HG02571 (cell line): ENCODE data around the gene GAD2.

Experiments
- ATAC-seq: cut with Tn5 transposase; IDR thresholded peaks from one replicate; pipeline ENCODE4 v1.9.1; 2021; ENCODE audit warnings: mild to moderate bottlenecking, moderate library complexity; ENCODE audit not compliant: unreplicated experiment

The GAD2 gene

GRCh38 chr10:26216585-26217395 is at the start of gene GAD2:
TSS of gene GAD2 (plus strand) at chr10:26216774. CDS start at chr10:26216810, 36 bp downstream.
- ATAC-seq: no peak

DNA sequence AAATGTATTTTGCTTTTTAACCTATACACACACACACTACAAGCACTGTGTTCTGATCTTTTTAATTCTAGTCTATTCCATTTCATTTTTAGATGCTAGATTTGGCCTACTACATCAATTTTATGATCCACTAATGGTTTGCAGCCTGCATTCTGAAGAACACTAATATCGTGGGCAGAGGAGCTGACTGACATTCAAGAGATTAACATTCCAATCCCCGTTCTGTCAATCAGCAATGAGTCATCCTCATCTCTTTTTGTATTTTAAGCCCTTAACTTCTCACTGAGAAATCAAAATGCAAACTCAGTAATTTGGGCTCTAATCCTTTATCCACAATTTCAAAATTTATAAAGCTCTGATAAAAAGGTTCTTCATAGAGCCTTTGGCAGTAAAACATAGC is 47.1 kb upstream of the GAD2 start:
- no peak for ATAC-seq

- ATAC-seq: no peak
These were observed 44.4 kb upstream of the GAD2 start for GRCh38 chr10:26172131-26172530.

- no peak for ATAC-seq
These were observed 42.7 kb upstream of the GAD2 start for GRCh38 chr10:26173837-26174236.

DNA sequence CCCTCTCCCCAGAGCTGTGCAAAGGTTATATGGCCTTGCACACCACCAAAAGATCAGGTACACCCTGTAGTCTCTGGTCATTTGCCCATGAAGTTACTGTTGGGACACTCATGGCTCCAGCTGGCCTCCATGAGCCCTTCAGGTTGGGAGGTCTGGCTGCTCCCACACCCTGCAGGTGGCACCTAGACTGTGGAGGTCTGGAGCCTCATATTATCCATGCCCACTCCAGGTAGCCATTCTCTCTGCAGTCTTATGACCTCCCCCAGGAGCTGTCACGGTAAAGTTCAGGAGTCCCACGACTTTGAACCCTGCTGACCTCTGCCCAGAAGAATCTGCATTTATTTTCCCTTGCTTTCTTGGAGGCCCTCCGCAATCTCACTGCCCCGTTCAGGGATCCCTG is 39.2 kb upstream of the GAD2 start:
- ATAC-seq: no peak

GRCh38 chr10:26194275-26194674 is 22.3 kb upstream of the GAD2 start:
- no peak for ATAC-seq

GRCh38 chr10:26197248-26197647 is 19.3 kb upstream of the GAD2 start:
- no peak for ATAC-seq

DNA sequence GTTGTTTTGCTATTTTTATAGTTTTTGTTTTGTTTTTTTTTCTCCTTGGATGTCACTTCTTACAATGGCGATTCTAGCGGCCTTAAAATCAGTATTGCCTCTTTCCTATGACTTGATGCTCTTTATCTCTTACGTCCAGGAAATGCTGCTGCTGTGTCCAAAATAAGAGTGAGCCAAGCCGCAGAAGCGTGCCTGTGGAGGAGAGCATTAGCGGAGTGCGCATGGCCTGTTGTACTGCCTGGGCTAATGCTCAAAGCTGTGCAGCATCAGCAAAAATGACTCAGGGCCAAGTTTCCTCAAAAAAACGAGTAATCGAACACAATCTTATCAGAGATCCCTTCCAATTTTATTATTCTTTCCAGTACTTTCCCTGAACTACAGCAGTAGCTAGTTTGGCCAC is 18.5 kb upstream of the GAD2 start:
- no peak for ATAC-seq

DNA sequence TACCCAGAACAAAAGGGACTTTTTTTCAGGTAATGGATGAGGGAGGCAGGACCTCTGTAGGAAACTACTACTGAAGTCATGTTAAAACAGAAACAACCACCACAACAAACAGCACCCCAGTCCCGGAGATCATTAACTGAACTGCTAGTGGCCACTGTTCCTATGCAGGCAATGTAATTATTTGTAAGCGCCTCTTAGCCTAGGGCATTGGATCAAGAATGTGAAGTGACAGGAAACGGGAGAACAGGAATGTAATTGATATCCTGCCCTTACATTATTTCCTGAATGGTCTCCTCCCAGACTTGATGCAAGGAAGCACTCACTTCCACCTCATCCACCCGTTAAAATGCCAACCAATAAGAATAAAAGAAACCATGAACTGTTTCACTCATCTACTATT is 16.7 kb upstream of the GAD2 start:
- no peak for ATAC-seq

GRCh38 chr10:26205223-26205622 is 11.4 kb upstream of the GAD2 start:
- no peak for ATAC-seq

- no peak for ATAC-seq
These were observed 4.7 kb upstream of the GAD2 start for GRCh38 chr10:26211781-26212444.

DNA sequence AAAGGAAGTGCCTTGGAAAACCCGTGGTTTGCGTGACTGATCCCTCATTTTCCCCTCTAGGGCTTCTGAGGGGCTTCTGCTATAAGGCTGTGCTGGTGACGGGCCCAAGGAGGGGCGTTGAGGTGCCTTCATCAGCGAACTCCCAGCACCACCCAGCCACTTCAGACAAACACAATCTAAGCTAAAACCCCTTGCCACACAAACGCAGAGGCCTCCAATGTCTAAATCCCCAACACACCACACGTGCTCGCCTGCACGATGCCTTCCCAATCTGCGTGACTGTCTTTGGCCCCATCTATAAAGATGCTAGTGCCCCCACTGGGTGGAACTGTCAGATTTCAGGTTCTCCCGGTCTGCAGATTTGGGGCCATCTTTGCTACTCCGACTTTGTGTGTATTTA is 4.1 kb upstream of the GAD2 start:
- no peak for ATAC-seq

- no peak for ATAC-seq
These were observed 3.3 kb upstream of the GAD2 start for GRCh38 chr10:26213157-26213800.

DNA sequence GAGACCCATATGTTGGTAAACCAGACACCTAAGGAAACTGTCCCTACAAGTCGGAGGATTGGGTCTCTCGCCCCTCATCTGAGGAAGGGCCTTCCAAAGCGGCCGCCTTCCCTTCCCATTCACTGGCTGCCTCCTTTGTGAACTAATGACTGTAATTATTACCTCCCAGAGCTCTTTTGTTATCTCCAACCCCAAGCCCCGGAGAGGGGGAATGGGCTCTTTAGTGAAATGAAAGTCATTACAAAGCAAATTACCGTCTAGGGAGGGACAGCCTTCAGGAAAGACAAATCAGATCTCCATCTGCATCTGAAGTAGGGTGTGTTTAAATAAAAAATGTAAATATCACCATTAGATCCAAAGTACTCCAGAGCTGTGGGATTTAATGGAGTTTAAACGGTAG is 2.6 kb upstream of the GAD2 start:
- ATAC-seq: no peak

GRCh38 chr10:26214551-26215395 is 1.8 kb upstream of the GAD2 start:
- ATAC-seq: no peak

- no peak for ATAC-seq
These were observed 1.1 kb upstream of the GAD2 start for GRCh38 chr10:26215396-26215934.

- no peak for ATAC-seq
These were observed 514 bp upstream of the GAD2 start for GRCh38 chr10:26215935-26216584.

DNA sequence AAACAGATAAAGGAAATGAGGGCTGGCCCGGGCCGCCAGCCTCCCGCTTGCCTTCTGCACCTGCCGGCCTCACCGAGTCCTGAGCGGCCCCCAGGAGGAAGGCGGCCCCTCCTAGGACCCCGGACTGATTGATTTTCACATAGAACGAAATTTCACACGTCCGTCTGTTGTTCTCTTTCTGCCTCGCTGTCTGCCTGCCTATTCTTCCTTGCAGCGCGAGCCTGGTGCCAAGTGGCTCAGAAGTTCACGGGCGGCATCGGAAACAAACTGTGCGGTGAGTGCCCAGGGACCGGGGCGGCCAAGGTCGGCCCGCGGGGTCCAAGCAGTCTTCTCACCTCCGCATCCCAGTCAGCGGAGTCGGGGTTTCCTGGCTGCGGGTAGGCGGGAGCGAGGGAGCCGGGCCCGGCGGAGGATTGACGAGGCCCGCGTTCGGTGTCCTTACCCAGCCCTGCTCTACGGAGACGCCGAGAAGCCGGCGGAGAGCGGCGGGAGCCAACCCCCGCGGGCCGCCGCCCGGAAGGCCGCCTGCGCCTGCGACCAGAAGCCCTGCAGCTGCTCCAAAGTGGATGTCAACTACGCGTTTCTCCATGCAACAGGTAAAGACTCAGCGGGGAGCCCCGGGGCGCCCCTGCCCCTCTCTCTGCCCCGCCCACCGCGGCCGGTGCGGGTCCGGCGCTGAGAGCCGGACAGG is 967 bp downstream of the GAD2 start:
- no peak for ATAC-seq

- ATAC-seq: no peak
These were observed 3.1 kb downstream of the GAD2 start for GRCh38 chr10:26219676-26220075.

GRCh38 chr10:26220901-26221300 is 4.3 kb downstream of the GAD2 start:
- no peak for ATAC-seq
